ENCODE measurements around the gene GNAI2.

GNAI2 gene

GRCh38 chr3:50235716-50236483 lies at the start of gene GNAI2:
Gene GNAI2, plus strand, starts transcription at chr3:50236204. Its CDS starts 132 bp downstream, at chr3:50236336.
- DNase-seq (ENCODE audit: extremely low spot score) = peak; percentile 98
- POLR2A ChIA-PET = interaction anchor here (0.6 to 2.7 kb wide), 16 partner anchors 8 to 101 kb away, joined by 3 to 13 read pairs (median 4); partner anchors contain the start of genes GNAT1 and TUSC2
- CTCF ChIA-PET = interaction anchor here (0.6 to 1.6 kb wide), 5 partner anchors 9 to 88 kb away, joined by 3 to 16 read pairs (median 4); no protein-coding TSS in a partner anchor
- TF ChIP-seq ZNF384 (IDR thresholded peaks at IDR 0.05) (no peak), SUZ12 (IDR thresholded peaks at IDR 0.05) (no peak), FOXK2 (IDR thresholded peaks at IDR 0.05) (no peak), CTBP1 (IDR thresholded peaks at IDR 0.05; ENCODE audit: borderline replicate concordance) (no peak), BHLHE40 (IDR thresholded peaks at IDR 0.05; ENCODE audit: borderline replicate concordance) (no peak), ARNT (IDR thresholded peaks at IDR 0.05) (no peak), NFRKB (IDR thresholded peaks at IDR 0.05) (no peak), HDGF (IDR thresholded peaks at IDR 0.05; ENCODE audit: borderline replicate concordance) (no peak), SP1 (IDR thresholded peaks at IDR 0.05) (no peak), ELF4 (IDR thresholded peaks at IDR 0.05) (no peak), TARDBP (IDR thresholded peaks at IDR 0.05) (no peak), LEF1 (IDR thresholded peaks at IDR 0.05; ENCODE audit: borderline replicate concordance) (no peak)

- POLR2A ChIA-PET = no interaction called here
- no peak for DNase-seq (ENCODE audit: extremely low spot score)
- CTCF ChIA-PET = no interaction called here
- TF ChIP-seq SUZ12 (IDR thresholded peaks at IDR 0.05) (no peak), L3MBTL2 (conservative IDR thresholded peaks at IDR 0.05) (no peak), FOXK2 (IDR thresholded peaks at IDR 0.05) (no peak), NFRKB (IDR thresholded peaks at IDR 0.05) (no peak), ELF4 (IDR thresholded peaks at IDR 0.05) (no peak)
These were observed 48.3 kb upstream of the GNAI2 start for GRCh38 chr3:50187750-50188149.

- DNase-seq (ENCODE audit: extremely low spot score) = peak; percentile 70
- TF ChIP-seq SUZ12 (IDR thresholded peaks at IDR 0.05) = no peak
- TF ChIP-seq LEF1 (IDR thresholded peaks at IDR 0.05; ENCODE audit: borderline replicate concordance) = no peak
- no peak for TF ChIP-seq FOXK2 (IDR thresholded peaks at IDR 0.05)
- no peak for TF ChIP-seq SP1 (IDR thresholded peaks at IDR 0.05)
- TF ChIP-seq NFRKB (IDR thresholded peaks at IDR 0.05) = no peak
- no peak for TF ChIP-seq CTBP1 (IDR thresholded peaks at IDR 0.05; ENCODE audit: borderline replicate concordance)
- no peak for TF ChIP-seq BHLHE40 (IDR thresholded peaks at IDR 0.05; ENCODE audit: borderline replicate concordance)
- TF ChIP-seq PKNOX1 (IDR thresholded peaks at IDR 0.05) = no peak
- no peak for TF ChIP-seq ELF4 (IDR thresholded peaks at IDR 0.05)
- no peak for TF ChIP-seq L3MBTL2 (conservative IDR thresholded peaks at IDR 0.05)
- no peak for TF ChIP-seq ARNT (IDR thresholded peaks at IDR 0.05)
- no peak for TF ChIP-seq HDGF (IDR thresholded peaks at IDR 0.05; ENCODE audit: borderline replicate concordance)
- TF ChIP-seq TARDBP (IDR thresholded peaks at IDR 0.05) = no peak
- no peak for TF ChIP-seq FOXM1 (IDR thresholded peaks at IDR 0.05; ENCODE audit: borderline replicate concordance)
- no peak for TF ChIP-seq ZNF384 (IDR thresholded peaks at IDR 0.05)
- ChIA-PET CTCF (interaction anchor here (0.6 kb wide), 1 partner anchor 33 kb away, joined by 3 read pairs; no protein-coding TSS in a partner anchor), POLR2A (interaction anchor here (1.3 kb wide), 1 partner anchor 69 kb away, joined by 3 read pairs; no protein-coding TSS in a partner anchor)
These were observed 46.7 kb upstream of the GNAI2 start for GRCh38 chr3:50189274-50189673.

GRCh38 chr3:50189989-50190388 lies 46.0 kb upstream of the GNAI2 start:
- ChIA-PET POLR2A (interaction anchor here (1.3 kb wide), 1 partner anchor 69 kb away, joined by 3 read pairs; no protein-coding TSS in a partner anchor), CTCF (interaction anchor here (2.4 kb wide), 1 partner anchor 69 kb away, joined by 11 read pairs; no protein-coding TSS in a partner anchor)
- DNase-seq (ENCODE audit: extremely low spot score) = no peak
- TF ChIP-seq L3MBTL2 (conservative IDR thresholded peaks at IDR 0.05) (no peak), ARNT (IDR thresholded peaks at IDR 0.05) (no peak), FOXM1 (IDR thresholded peaks at IDR 0.05; ENCODE audit: borderline replicate concordance) (no peak), HDGF (IDR thresholded peaks at IDR 0.05; ENCODE audit: borderline replicate concordance) (no peak), BHLHE40 (IDR thresholded peaks at IDR 0.05; ENCODE audit: borderline replicate concordance) (no peak), CTBP1 (IDR thresholded peaks at IDR 0.05; ENCODE audit: borderline replicate concordance) (no peak), ELF4 (IDR thresholded peaks at IDR 0.05) (no peak), FOXK2 (IDR thresholded peaks at IDR 0.05) (no peak), PKNOX1 (IDR thresholded peaks at IDR 0.05) (no peak), NFRKB (IDR thresholded peaks at IDR 0.05) (no peak), ZNF384 (IDR thresholded peaks at IDR 0.05) (no peak), TARDBP (IDR thresholded peaks at IDR 0.05) (no peak), SUZ12 (IDR thresholded peaks at IDR 0.05) (no peak), SP1 (IDR thresholded peaks at IDR 0.05) (no peak), LEF1 (IDR thresholded peaks at IDR 0.05; ENCODE audit: borderline replicate concordance) (no peak), FOXA1 (IDR thresholded peaks at IDR 0.05) (no peak)

- ChIA-PET CTCF (interaction anchor here (0.7 to 2.4 kb wide), 4 partner anchors 12 to 370 kb away, joined by 4 to 14 read pairs (median 8); no protein-coding TSS in a partner anchor), POLR2A (interaction anchor here (1.1 to 1.5 kb wide), 2 partner anchors 34 to 45 kb away, joined by 3 to 4 read pairs; partner anchors contain the start of gene GNAI2)
- TF ChIP-seq CTBP1 (IDR thresholded peaks at IDR 0.05; ENCODE audit: borderline replicate concordance) (no peak), FOXK2 (IDR thresholded peaks at IDR 0.05) (no peak), SP1 (IDR thresholded peaks at IDR 0.05) (no peak), BHLHE40 (IDR thresholded peaks at IDR 0.05; ENCODE audit: borderline replicate concordance) (no peak), HDGF (IDR thresholded peaks at IDR 0.05; ENCODE audit: borderline replicate concordance) (no peak), ARNT (IDR thresholded peaks at IDR 0.05) (no peak), SUZ12 (IDR thresholded peaks at IDR 0.05) (no peak), PKNOX1 (IDR thresholded peaks at IDR 0.05) (no peak), NFRKB (IDR thresholded peaks at IDR 0.05) (no peak), L3MBTL2 (conservative IDR thresholded peaks at IDR 0.05) (no peak), TARDBP (IDR thresholded peaks at IDR 0.05) (no peak), ELF4 (IDR thresholded peaks at IDR 0.05) (no peak), ZNF384 (IDR thresholded peaks at IDR 0.05) (no peak), FOXA1 (IDR thresholded peaks at IDR 0.05) (no peak), FOXM1 (IDR thresholded peaks at IDR 0.05; ENCODE audit: borderline replicate concordance) (no peak), LEF1 (IDR thresholded peaks at IDR 0.05; ENCODE audit: borderline replicate concordance) (no peak)
- DNase-seq (ENCODE audit: extremely low spot score) = no peak
These were observed 44.9 kb upstream of the GNAI2 start, which contains the start of gene GNAT1 for GRCh38 chr3:50190936-50191660. Gene GNAT1, plus strand, starts transcription at chr3:50191610. Its CDS starts 116 bp downstream, at chr3:50191726.
